Endothelial cell of umbilical vein (primary cell): ENCODE data around the gene GID4.

ENCODE experiments used
- EZH2 ChIP-seq: IDR thresholded peaks from 2 replicates; pipeline ENCODE4 v1.6.1; 2012; ENCODE audit warnings: borderline replicate concordance, low read depth, mild to moderate bottlenecking, moderate library complexity, low read length, inconsistent platforms; ENCODE audit not compliant: severe bottlenecking
- FOS ChIP-seq: IDR thresholded peaks from 2 replicates; pipeline ENCODE4 v1.6.1; 2011; ENCODE audit warnings: mild to moderate bottlenecking, low read length, moderate library complexity, borderline replicate concordance; ENCODE audit not compliant: insufficient read depth
- GATA2 ChIP-seq: IDR thresholded peaks from 2 replicates; pipeline ENCODE4 v1.7.0; 2011; ENCODE audit warnings: low read depth, mild to moderate bottlenecking, moderate library complexity, mixed read lengths, low read length; ENCODE audit not compliant: insufficient read length, insufficient read depth
- MYC ChIP-seq: IDR thresholded peaks from one replicate; pipeline ENCODE4 v1.6.1; 2011; ENCODE audit warnings: mild to moderate bottlenecking, low read depth, low read length
- POLR2A ChIP-seq: IDR thresholded peaks from 2 replicates; pipeline ENCODE4 v1.6.1; 2012; ENCODE audit warnings: low read depth, mild to moderate bottlenecking, control low read depth, low read length
- POLR2AphosphoS5 ChIP-seq: IDR thresholded peaks from 2 replicates; pipeline ENCODE4 v1.6.1; 2012; ENCODE audit warnings: low read depth, mild to moderate bottlenecking, control low read depth, low read length, moderate library complexity; ENCODE audit not compliant: insufficient read depth
- TF ChIP-seq, protein P1 (sequence below), 2 donors: IDR thresholded peaks; 1 replicate in 1 of 2; 2 replicates in 1 of 2; pipeline ENCODE4 v1.5.1; 2011; ENCODE audit warnings: low read length in 2 of 2, mild to moderate bottlenecking in 2 of 2, moderate library complexity in 2 of 2, control low read depth in 1 of 2, inconsistent platforms in 1 of 2, low read depth in 1 of 2; ENCODE audit not compliant: insufficient read depth in 1 of 2; ENCODE audit errors: extremely low read depth in 1 of 2
- TF ChIP-seq, protein P2 (sequence below): IDR thresholded peaks from 2 replicates; pipeline ENCODE4 v1.6.1; 2011; ENCODE audit not compliant: insufficient read depth, insufficient read length

DNA sequence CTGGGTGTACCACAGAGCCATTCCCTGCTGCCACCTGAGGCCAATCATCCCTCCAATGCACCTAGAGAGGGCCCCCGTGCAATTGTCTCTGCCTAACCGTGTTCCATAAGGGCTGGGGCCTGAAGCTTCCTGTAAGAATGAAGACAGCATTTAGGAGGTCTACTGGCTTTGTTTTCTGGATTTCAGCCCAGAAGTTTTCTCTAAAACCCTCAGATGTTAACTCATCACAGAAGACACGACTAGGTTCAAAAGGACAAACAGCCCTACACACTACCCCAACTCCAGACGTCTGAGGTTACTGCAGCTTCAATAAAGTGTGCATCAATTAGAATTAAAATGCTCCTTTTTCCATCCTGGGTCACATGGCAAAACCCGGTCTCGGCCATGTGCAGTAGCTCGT is 37.7 kb downstream of the GID4 start:
- TF ChIP-seq, protein P1, sequence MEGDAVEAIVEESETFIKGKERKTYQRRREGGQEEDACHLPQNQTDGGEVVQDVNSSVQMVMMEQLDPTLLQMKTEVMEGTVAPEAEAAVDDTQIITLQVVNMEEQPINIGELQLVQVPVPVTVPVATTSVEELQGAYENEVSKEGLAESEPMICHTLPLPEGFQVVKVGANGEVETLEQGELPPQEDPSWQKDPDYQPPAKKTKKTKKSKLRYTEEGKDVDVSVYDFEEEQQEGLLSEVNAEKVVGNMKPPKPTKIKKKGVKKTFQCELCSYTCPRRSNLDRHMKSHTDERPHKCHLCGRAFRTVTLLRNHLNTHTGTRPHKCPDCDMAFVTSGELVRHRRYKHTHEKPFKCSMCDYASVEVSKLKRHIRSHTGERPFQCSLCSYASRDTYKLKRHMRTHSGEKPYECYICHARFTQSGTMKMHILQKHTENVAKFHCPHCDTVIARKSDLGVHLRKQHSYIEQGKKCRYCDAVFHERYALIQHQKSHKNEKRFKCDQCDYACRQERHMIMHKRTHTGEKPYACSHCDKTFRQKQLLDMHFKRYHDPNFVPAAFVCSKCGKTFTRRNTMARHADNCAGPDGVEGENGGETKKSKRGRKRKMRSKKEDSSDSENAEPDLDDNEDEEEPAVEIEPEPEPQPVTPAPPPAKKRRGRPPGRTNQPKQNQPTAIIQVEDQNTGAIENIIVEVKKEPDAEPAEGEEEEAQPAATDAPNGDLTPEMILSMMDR (IDR thresholded peaks at IDR 0.05; ENCODE audit: extremely low read depth in 1 of 2, insufficient read depth in 1 of 2, low read depth in 1 of 2, low read length in 2 of 2), result no peak
- TF ChIP-seq POLR2A (no peak), GATA2 (no peak), MYC (no peak), FOS (no peak), POLR2AphosphoS5 (no peak), EZH2 (no peak)
- TF ChIP-seq, protein P2, sequence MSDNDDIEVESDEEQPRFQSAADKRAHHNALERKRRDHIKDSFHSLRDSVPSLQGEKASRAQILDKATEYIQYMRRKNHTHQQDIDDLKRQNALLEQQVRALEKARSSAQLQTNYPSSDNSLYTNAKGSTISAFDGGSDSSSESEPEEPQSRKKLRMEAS, result no peak
